Neural progenitor cell (in vitro differentiated cells): ENCODE data around the gene KCNQ1.

Experiments used
- CTCF ChIP-seq: fragments of 200-600 bp; sonication (generic); IDR thresholded peaks from 2 replicates; pipeline ENCODE4 v1.5.1; 2017; ENCODE audit warnings: antibody characterized with exemption, mild to moderate bottlenecking
- EZH2 ChIP-seq: fragments of 200-600 bp; sonication (generic); IDR thresholded peaks from 2 replicates; pipeline ENCODE4 v1.6.1; 2017; ENCODE audit warnings: antibody characterized with exemption, mild to moderate bottlenecking, moderate library complexity
- EZH2phosphoT487 ChIP-seq: fragments of 200-600 bp; sonication (generic); IDR thresholded peaks from 2 replicates; pipeline ENCODE4 v1.6.1; 2017; ENCODE audit warnings: antibody characterized with exemption

GRCh38 chr11:2467695-2468055 lies 22.9 kb downstream of the KCNQ1 start:
- TF ChIP-seq CTCF: no peak
- no peak for TF ChIP-seq EZH2
- no peak for TF ChIP-seq EZH2phosphoT487
